HG03103 (cell line): ENCODE data around the gene TRAF1.

Experiments used
- ATAC-seq: cut with Tn5 transposase; IDR thresholded peaks from one replicate; pipeline ENCODE4 v1.9.1; 2021; ENCODE audit warnings: low read depth; ENCODE audit not compliant: unreplicated experiment

Gene TRAF1

GRCh38 chr9:120854596-120855327 is 71.8 kb downstream of the TRAF1 start:
- no peak for ATAC-seq

GRCh38 chr9:120853198-120853597 is 73.4 kb downstream of the TRAF1 start:
- ATAC-seq = no peak
